H1 (cell line): Measurements from ENCODE around the gene CCDC152. TPM values are rescaled to one million over a fixed set of nuclear protein-coding genes. Genes with fewer than 3 reads are reported as not detected.
A peak's percentile ranks its signal among the peaks of the same experiment; 100 is the strongest.

Experiments
- ASH2L ChIP-seq: fragments of 200-600, 300-600 bp; sonication (generic); IDR thresholded peaks from one replicate; pipeline ENCODE4 v1.7.1; 2017; ENCODE audit warnings: low read length
- ATF2 ChIP-seq: IDR thresholded peaks from 2 replicates; pipeline ENCODE4 v1.6.1; 2012; ENCODE audit warnings: low read length, inconsistent platforms
- BACH1 ChIP-seq: IDR thresholded peaks from 2 replicates; pipeline ENCODE4 v1.6.1; 2012; ENCODE audit warnings: low read length, improper control_type of control experiment
- BCL11A ChIP-seq, 2 experiments: IDR thresholded peaks; one replicate each; pipeline ENCODE4 v1.6.1; 2011; ENCODE audit warnings: low read depth in 2 of 2, low read length in 2 of 2, mild to moderate bottlenecking in 2 of 2
- BRCA1 ChIP-seq: IDR thresholded peaks from 2 replicates; pipeline ENCODE4 v1.6.1; 2012; ENCODE audit warnings: low read depth, low read length, improper control_type of control experiment
- CBX5 ChIP-seq: fragments of 300-800, 300-1000 bp; sonication (generic); IDR thresholded peaks from 2 replicates; pipeline ENCODE4 v1.7.1; 2016; ENCODE audit warnings: antibody characterized with exemption, low read length, low read depth
- CBX8 ChIP-seq: fragments of 300-800, 300-1000 bp; sonication (generic); IDR thresholded peaks from 2 replicates; pipeline ENCODE4 v1.7.1; 2016; ENCODE audit warnings: low read depth, low read length, borderline replicate concordance
- CEBPB ChIP-seq: IDR thresholded peaks from 2 replicates; pipeline ENCODE4 v1.6.1; 2012; ENCODE audit warnings: low read depth, low read length
- E2F6 ChIP-seq: IDR thresholded peaks from 2 replicates; pipeline ENCODE4 v1.6.1; 2012; ENCODE audit warnings: inconsistent platforms
- JUND ChIP-seq: IDR thresholded peaks from 2 replicates; pipeline ENCODE4 v1.6.1; 2011; ENCODE audit warnings: mild to moderate bottlenecking, improper control_type of control experiment, low read length
- KDM1A ChIP-seq: fragments of 200-600, 300-600 bp; sonication (generic); IDR thresholded peaks from 2 replicates; pipeline ENCODE4 v1.7.1; 2016; ENCODE audit warnings: mild to moderate bottlenecking, low read length, borderline replicate concordance
- MAFK ChIP-seq: IDR thresholded peaks from 2 replicates; pipeline ENCODE4 v1.6.1; 2012; ENCODE audit warnings: low read depth, mild to moderate bottlenecking, improper control_type of control experiment, low read length
- POLR2A ChIP-seq, 2 experiments: IDR thresholded peaks; 1 replicate in 1 of 2; 2 replicates in 1 of 2; pipeline ENCODE4 v1.6.1; 2011; ENCODE audit warnings: low read depth in 2 of 2, low read length in 2 of 2, mild to moderate bottlenecking in 2 of 2; ENCODE audit errors: control extremely low read depth in 1 of 2
- POLR2AphosphoS5 ChIP-seq: IDR thresholded peaks from 2 replicates; pipeline ENCODE4 v1.6.1; 2011; ENCODE audit warnings: low read depth, low read length
- RAD21 ChIP-seq, 2 experiments: IDR thresholded peaks in 1 of 2; conservative IDR thresholded peaks in 1 of 2; 2 replicates each; pipeline ENCODE4 v1.6.1; 2011; ENCODE audit warnings: low read depth in 2 of 2, low read length in 2 of 2, improper control_type of control experiment in 1 of 2, inconsistent platforms in 1 of 2, mild to moderate bottlenecking in 1 of 2, moderate library complexity in 1 of 2
- SP4 ChIP-seq: IDR thresholded peaks from 2 replicates; pipeline ENCODE4 v1.6.1; 2012; ENCODE audit warnings: low read length, inconsistent platforms
- SUZ12 ChIP-seq: fragments of 200-600 bp; sonication (generic); IDR thresholded peaks from 2 replicates; pipeline ENCODE4 v1.6.1; 2012; ENCODE audit warnings: mild to moderate bottlenecking, inconsistent platforms, low read length, moderate library complexity, mixed read lengths
- TAF1 ChIP-seq: IDR thresholded peaks from 2 replicates; pipeline ENCODE4 v1.6.1; 2011; ENCODE audit warnings: mild to moderate bottlenecking, low read depth, low read length
- polyA plus RNA-seq, 7 experiments: library from polyadenylated mRNA; depleted of rRNA in 3 of 7; stranded (reverse) in 5 of 7; unstranded in 2 of 7; fragments of >200 nt in 5 of 7; fragments of 200-250 nt in 2 of 7; gene quantifications; 1 replicate in 5 of 7; 2 replicates in 1 of 7; 4 replicates in 1 of 7; pipeline versions ENCODE4 v1.2.1 to v1.2.3, GENCODE V29; 2011 to 2013; ENCODE audit warnings: missing spikeins in 2 of 7, mixed read lengths in 2 of 7
- total RNA-seq: library from RNA; stranded (reverse); fragmentation: NEBNext Ultra II Directional; extraction: Animal tissue kit (Norgen Biotek cat#: 25700); gene quantifications from 2 replicates; pipeline ENCODE4 v1.2.1, GENCODE V29; 2021

Gene CCDC152
- total and polyA plus RNA-seq, 2 of the 8 experiments (the other 6 are each of a cell fraction or from before 2014, with no cell fraction given) = 2.6 to 9.5 TPM

- TF ChIP-seq ATF2 (no peak), SUZ12 (no peak), POLR2AphosphoS5 (peak; percentile 80; the same call in 1 of the 2 replicates), BRCA1 (no peak), POLR2A (IDR thresholded peaks at IDR 0.05; ENCODE audit: control extremely low read depth in 1 of 2, low read depth in 2 of 2, low read length in 2 of 2) (peak in 1 of 2 experiments; percentile 84; a peak in 2 of 3 replicates), BACH1 (peak; percentile 24; the same call in 1 of the 2 replicates), ASH2L (peak; percentile 71), MAFK (peak; percentile 99), KDM1A (no peak), CEBPB (no peak), CBX5 (no peak), BCL11A (IDR thresholded peaks at IDR 0.05; ENCODE audit: low read depth in 2 of 2, low read length in 2 of 2) (no peak), CBX8 (no peak), TAF1 (peak; percentile 78), E2F6 (no peak), JUND (peak; percentile 66; the same call in 1 of the 2 replicates), SP4 (no peak), RAD21 (IDR thresholded peaks at IDR 0.05 in 1 of 2, conservative IDR thresholded peaks at IDR 0.05 in 1 of 2; ENCODE audit: low read depth in 2 of 2, low read length in 2 of 2) (no peak)
Measured at GRCh38 chr5:42811591-42812446, 55.2 kb downstream of the CCDC152 start, which contains the start of gene SELENOP (continued).
